ENCODE measurements around the gene GPRASP3.

GRCh38 chrX:102720237-102721168 lies at the start of gene GPRASP3:
- TF ChIP-seq EZH2phosphoT487 (IDR thresholded peaks at IDR 0.05; ENCODE audit: insufficient read depth, low read depth) (no peak), EZH2 (IDR thresholded peaks at IDR 0.05; ENCODE audit: insufficient read depth, poor library complexity, severe bottlenecking) (no peak)

Data from GM23248 (cell line).